HEK293 (cell line): ENCODE measurements around the gene DNAJC12.
A peak's percentile ranks its signal among the peaks of the same experiment; 100 is the strongest.

Source experiments
- CTCF ChIA-PET: fragments of 350-600 bp; formaldehyde crosslinking; extraction: SDS; loops from one replicate; lab custom pipeline; 2021; ENCODE audit warnings: antibody characterized with exemption; lab: Yijun Ruan, JAX
- POLR2A ChIA-PET: fragments of 300-600 bp; formaldehyde crosslinking; extraction: SDS; loops from one replicate; lab custom pipeline; 2020; ENCODE audit warnings: antibody characterized with exemption, inconsistent platforms; lab: Yijun Ruan, JAX
- H3K27ac ChIP-seq: fragments of 200-500 bp; sonication (Bioruptor generic); 2 replicates; pipeline ENCODE4 v1.5.1; 2014; ENCODE audit warnings: low read depth, low read length, control low read depth, inconsistent platforms; ENCODE audit errors: extremely low read depth
- H3K36me3 ChIP-seq, 2 experiments: fragments of 200-500 bp in 1 of 2; sonication (Bioruptor generic) in 1 of 2; 1 replicate in 1 of 2; 2 replicates in 1 of 2; pipeline ENCODE4 v1.5.1; 2014 to 2017; ENCODE audit warnings: inconsistent platforms in 2 of 2, low read length in 2 of 2; ENCODE audit not compliant: control insufficient read depth in 2 of 2, insufficient read depth in 1 of 2
- H3K4me1 ChIP-seq: fragments of 200-500 bp; sonication (Bioruptor generic); 2 replicates; pipeline ENCODE4 v1.5.1; 2014; ENCODE audit warnings: mild to moderate bottlenecking, low read length, inconsistent platforms; ENCODE audit not compliant: control insufficient read depth, insufficient read depth
- H3K4me3 ChIP-seq: 2 replicates; pipeline ENCODE4 v1.5.1; 2011; ENCODE audit warnings: low read depth, mild to moderate bottlenecking, control low read depth, low read length, moderate library complexity
- H3K9me3 ChIP-seq: fragments of 200-500 bp; sonication (Bioruptor generic); 2 replicates; pipeline ENCODE4 v1.5.1; 2014; ENCODE audit warnings: low read depth, low read length, inconsistent platforms; ENCODE audit not compliant: control insufficient read depth, insufficient read depth
- SP2 ChIP-seq: fragments of 450-650 bp; formaldehyde crosslinking; IDR thresholded peaks from 2 replicates; pipeline ENCODE4 v1.5.1; 2016; ENCODE audit warnings: missing biosample characterization, missing genetic modification characterization
- ZBTB17 ChIP-seq: fragments of 450-650 bp; formaldehyde crosslinking; IDR thresholded peaks from 2 replicates; pipeline ENCODE4 v1.5.1; 2016; ENCODE audit warnings: missing biosample characterization, missing genetic modification characterization
- ZFHX2 ChIP-seq: fragments of 450-650 bp; formaldehyde crosslinking; conservative IDR thresholded peaks from 2 replicates; pipeline ENCODE4 v1.5.1; 2016; ENCODE audit warnings: missing biosample characterization, missing genetic modification characterization
- ZFP41 ChIP-seq: fragments of 450-650 bp; formaldehyde crosslinking; IDR thresholded peaks from 2 replicates; pipeline ENCODE4 v1.5.1; 2016; ENCODE audit warnings: missing biosample characterization, missing genetic modification characterization, borderline replicate concordance
- ZNF121 ChIP-seq: fragments of 450-650 bp; formaldehyde crosslinking; IDR thresholded peaks from 2 replicates; pipeline ENCODE4 v1.5.1; 2016; ENCODE audit warnings: missing biosample characterization, missing genetic modification characterization
- ZNF146 ChIP-seq: fragments of 450-650 bp; formaldehyde crosslinking; IDR thresholded peaks from 2 replicates; pipeline ENCODE4 v1.5.1; 2016; ENCODE audit warnings: missing biosample characterization, missing genetic modification characterization
- ZNF169 ChIP-seq: fragments of 450-650 bp; formaldehyde crosslinking; IDR thresholded peaks from 2 replicates; pipeline ENCODE4 v1.5.1; 2016; ENCODE audit warnings: missing biosample characterization, missing genetic modification characterization
- ZNF202 ChIP-seq: fragments of 450-650 bp; formaldehyde crosslinking; IDR thresholded peaks from 2 replicates; pipeline ENCODE4 v1.5.1; 2016; ENCODE audit warnings: missing biosample characterization, missing genetic modification characterization, borderline replicate concordance
- ZNF473 ChIP-seq: fragments of 450-650 bp; formaldehyde crosslinking; IDR thresholded peaks from 2 replicates; pipeline ENCODE4 v1.5.1; 2017; ENCODE audit warnings: missing biosample characterization, missing genetic modification characterization
- ZNF501 ChIP-seq: fragments of 450-650 bp; formaldehyde crosslinking; IDR thresholded peaks from 2 replicates; pipeline ENCODE4 v1.5.1; 2016; ENCODE audit warnings: missing biosample characterization, missing genetic modification characterization
- ZNF521 ChIP-seq: fragments of 450-650 bp; formaldehyde crosslinking; IDR thresholded peaks from 2 replicates; pipeline ENCODE4 v1.5.1; 2017; ENCODE audit warnings: missing biosample characterization, mild to moderate bottlenecking, missing genetic modification characterization
- ZNF843 ChIP-seq: fragments of 450-650 bp; formaldehyde crosslinking; IDR thresholded peaks from 2 replicates; pipeline ENCODE4 v1.5.1; 2016; ENCODE audit warnings: missing biosample characterization, missing genetic modification characterization

The DNAJC12 gene

GRCh38 chr10:67869996-67870395, 32.0 kb upstream of the DNAJC12 start:
- POLR2A ChIA-PET, result no interaction called here
- H3K27ac ChIP-seq, result no peak overlapping the region
- H3K36me3 ChIP-seq, result no peaks in the 10 kb centered on the region
- TF ChIP-seq ZNF473 (tag by site-specific recombination), result no peak
- 0 out of 2 replicates have a peak, but pooled peaks have one; percentile 26 for TF ChIP-seq ZFHX2 (tag by site-specific recombination)
- TF ChIP-seq, all 188 proteins: peak for 1
- Histone ChIP-seq H3K4me3 (no peak overlapping the region), H3K9me3 (no peaks in the 10 kb centered on the region), H3K4me1 (no peaks in the 10 kb centered on the region)
- CTCF ChIA-PET, result interaction anchor here (0.6 to 1.7 kb wide), 2 partner anchors 81 to 295 kb away, joined by 3 to 8 read pairs; no protein-coding TSS in a partner anchor

GRCh38 chr10:67868132-67868531, 30.1 kb upstream of the DNAJC12 start:
- Histone ChIP-seq H3K27ac (no peak overlapping the region), H3K4me1 (no peaks in the 10 kb centered on the region), H3K4me3 (no peak overlapping the region), H3K9me3 (no peaks in the 10 kb centered on the region), H3K36me3 (no peaks in the 10 kb centered on the region)
- TF ChIP-seq ZNF843 (tag by site-specific recombination) (no peak), ZNF169 (no peak)
- ChIA-PET POLR2A (interaction anchor here (0.6 to 1.6 kb wide), 2 partner anchors 9 to 16 kb away, joined by 3 to 4 read pairs; partner anchors contain the start of gene SIRT1), CTCF (interaction anchor here (1.0 to 1.3 kb wide), 3 partner anchors 13 to 288 kb away, joined by 3 to 8 read pairs (median 3); no protein-coding TSS in a partner anchor)

GRCh38 chr10:67864607-67865371, 26.8 kb upstream of the DNAJC12 start:
- Histone ChIP-seq H3K4me1 (peaks cover 2% of the 10 kb centered on the region; the same call in 1 of the 2 replicates), H3K4me3 (no peak overlapping the region), H3K9me3 (no peaks in the 10 kb centered on the region), H3K27ac (no peak overlapping the region), H3K36me3 (no peaks in the 10 kb centered on the region)
- ChIA-PET POLR2A (no interaction called here), CTCF (interaction anchor here (0.6 kb wide), 2 partner anchors 33 to 1032 kb away, joined by 3 to 6 read pairs; no protein-coding TSS in a partner anchor)
- TF ChIP-seq ZNF121 (tag by site-specific recombination) (0 out of 2 replicates have a peak, but pooled peaks have one; percentile 27), ZNF169 (no peak)

GRCh38 chr10:67863094-67863493, 25.1 kb upstream of the DNAJC12 start:
- TF ChIP-seq ZNF146 (tag by site-specific recombination) (no peak), ZFP41 (tag by site-specific recombination) (no peak), ZNF202 (tag by site-specific recombination) (no peak), ZNF521 (tag by site-specific recombination) (no peak), SP2 (no peak), ZNF501 (no peak)
- no peaks in the 10 kb centered on the region for H3K36me3 ChIP-seq
- CTCF ChIA-PET, result interaction anchor here (1.0 kb wide), 1 partner anchor 350 kb away, joined by 3 read pairs; no protein-coding TSS in a partner anchor
- H3K4me1 ChIP-seq, result peaks cover 2% of the 10 kb centered on the region; the same call in 1 of the 2 replicates
- POLR2A ChIA-PET, result no interaction called here
- no peak overlapping the region for H3K4me3 ChIP-seq
- no peak overlapping the region for H3K27ac ChIP-seq
- H3K9me3 ChIP-seq, result no peaks in the 10 kb centered on the region

- Histone ChIP-seq H3K4me1 (peaks cover 2% of the 10 kb centered on the region; the same call in 1 of the 2 replicates), H3K9me3 (no peaks in the 10 kb centered on the region), H3K4me3 (no peak overlapping the region), H3K27ac (no peak overlapping the region), H3K36me3 (no peaks in the 10 kb centered on the region)
- ChIA-PET CTCF (interaction anchor here (0.9 to 1.3 kb wide), 3 partner anchors 9 to 351 kb away, joined by 3 to 4 read pairs (median 3); no protein-coding TSS in a partner anchor), POLR2A (no interaction called here)
- TF ChIP-seq ZBTB17 (tag by site-specific recombination), result no peak
- peak; percentile 38; the same call in 1 of the 2 replicates for TF ChIP-seq ZFHX2 (tag by site-specific recombination)
These were observed 23.9 kb upstream of the DNAJC12 start for GRCh38 chr10:67861750-67862432.
